SK-N-SH treated with all-trans-retinoic acid at 6 μM for 48 hours (cell line): Measurements from ENCODE around the gene CCDC80.

Experiments
- ARNTL ChIP-seq: fragments of 450-650 bp; formaldehyde crosslinking; IDR thresholded peaks from 2 replicates; pipeline ENCODE4 v1.5.0; 2020; ENCODE audit warnings: low read depth, mild to moderate bottlenecking, moderate library complexity, borderline replicate concordance
- CSDC2 ChIP-seq: fragments of 250-450 bp; sonication (Bioruptor Pico); IDR thresholded peaks from 2 replicates; pipeline ENCODE4 v1.5.0; 2020; ENCODE audit warnings: mild to moderate bottlenecking, moderate library complexity
- OSR1 ChIP-seq: fragments of 250-450 bp; sonication (Bioruptor Pico); IDR thresholded peaks from 2 replicates; pipeline ENCODE4 v1.8.0; 2022; ENCODE audit warnings: moderate library complexity, mild to moderate bottlenecking, inconsistent platforms
- PPARA ChIP-seq: fragments of 250-450 bp; sonication (Bioruptor Pico); IDR thresholded peaks from 2 replicates; pipeline ENCODE4 v1.5.0; 2020; ENCODE audit warnings: mild to moderate bottlenecking, borderline replicate concordance
- SNAI2 ChIP-seq: fragments of 250-450 bp; sonication (Bioruptor Pico); IDR thresholded peaks from 2 replicates; pipeline ENCODE4 v1.5.0; 2020; ENCODE audit warnings: mild to moderate bottlenecking, moderate library complexity
- ZFP3 ChIP-seq: fragments of 250-450 bp; sonication (Bioruptor Pico); IDR thresholded peaks from 2 replicates; pipeline ENCODE4 v1.5.0; 2020; ENCODE audit warnings: mild to moderate bottlenecking, moderate library complexity

- TF ChIP-seq PPARA (CRISPR knock-in tag) = no peak
- TF ChIP-seq OSR1 = no peak
- no peak for TF ChIP-seq ARNTL (CRISPR knock-in tag)
- TF ChIP-seq SNAI2 = no peak
- no peak for TF ChIP-seq CSDC2 (CRISPR knock-in tag)
- TF ChIP-seq ZFP3 (CRISPR knock-in tag) = no peak
Observed at GRCh38 chr3:112602217-112602838, 38.6 kb downstream of the CCDC80 start.
